Smooth muscle cell (in vitro differentiated cells): ENCODE data around the gene IFNK. TPM values are rescaled to one million over a fixed set of nuclear protein-coding genes. Genes with fewer than 3 reads are reported as not detected.

Experiments
- DNase-seq: peaks from one replicate; lab custom pipeline; 2025; ENCODE audit not compliant: unreplicated experiment; lab: John Stamatoyannopoulos, UW
- H2AFZ ChIP-seq: fragments of 200-600 bp; sonication (generic); 2 replicates; pipeline ENCODE4 v1.6.0; 2016; ENCODE audit warnings: antibody characterized with exemption, low read depth, mild to moderate bottlenecking
- H3F3A ChIP-seq: fragments of 200-600 bp; sonication (generic); 2 replicates; pipeline ENCODE4 v1.6.0; 2017; ENCODE audit warnings: antibody characterized with exemption, low read depth
- H3K27ac ChIP-seq: fragments of 200-600 bp; sonication (generic); 2 replicates; pipeline ENCODE4 v1.5.1; 2016; ENCODE audit warnings: low read depth, mild to moderate bottlenecking
- H3K27me3 ChIP-seq: fragments of 200-600 bp; sonication (generic); 2 replicates; pipeline ENCODE4 v1.6.1; 2016; ENCODE audit warnings: low read depth, mild to moderate bottlenecking
- H3K36me3 ChIP-seq: fragments of 200-600 bp; sonication (generic); 2 replicates; pipeline ENCODE4 v1.5.1; 2016; ENCODE audit warnings: low read depth
- H3K4me1 ChIP-seq: fragments of 200-600 bp; sonication (generic); 2 replicates; pipeline ENCODE4 v1.5.1; 2016; ENCODE audit warnings: low read depth
- H3K4me2 ChIP-seq: fragments of 200-600 bp; sonication (generic); 2 replicates; pipeline ENCODE4 v1.6.0; 2016; ENCODE audit warnings: mild to moderate bottlenecking
- H3K4me3 ChIP-seq: fragments of 200-600 bp; sonication (generic); 2 replicates; pipeline ENCODE4 v1.5.1; 2016; ENCODE audit warnings: mild to moderate bottlenecking
- H3K79me2 ChIP-seq: fragments of 200-600 bp; sonication (generic); 2 replicates; pipeline ENCODE4 v1.6.0; 2016; ENCODE audit warnings: low read depth, mild to moderate bottlenecking
- H3K9ac ChIP-seq: fragments of 200-600 bp; sonication (generic); 2 replicates; pipeline ENCODE4 v1.6.0; 2016; ENCODE audit warnings: low read depth
- H3K9me3 ChIP-seq: fragments of 200-600 bp; sonication (generic); replicated peaks from 2 replicates; pipeline ENCODE4 v1.5.1; 2016; ENCODE audit warnings: low read depth
- H4K20me1 ChIP-seq: fragments of 200-600 bp; sonication (generic); 2 replicates; pipeline ENCODE4 v1.6.0; 2016; ENCODE audit warnings: low read depth
- CTCF ChIP-seq: fragments of 200-600 bp; sonication (generic); IDR thresholded peaks from 2 replicates; pipeline ENCODE4 v1.5.1; 2017; ENCODE audit warnings: borderline replicate concordance, mild to moderate bottlenecking, antibody characterized with exemption; ENCODE audit not compliant: insufficient read depth, poor library complexity, severe bottlenecking
- WGBS: methylation state at CpG from one replicate; pipeline ENCODE4 v1.1.7; 2016; ENCODE audit warnings: low lambda C conversion rate; 5-methylcytosine and 5-hydroxymethylcytosine counted together
- polyA plus RNA-seq: library from polyadenylated mRNA; unstranded; fragments of >200 nt; fragmentation: Nextera tagmentation; extraction: Ambion mirVana; gene quantifications from 2 replicates; pipeline ENCODE4 v1.2.1, GENCODE V29; 2016
- total RNA-seq: library from RNA; depleted of rRNA; stranded (reverse); fragments of >200 nt; gene quantifications from 2 replicates; pipeline ENCODE4 v1.2.3, GENCODE V29; 2014

The IFNK gene
- total and polyA plus RNA-seq, 2 experiments from 2014 or later: not detected

GRCh38 chr9:27532046-27532445, 8.0 kb downstream of the IFNK start:
- H3K9me3 ChIP-seq: no peaks in the 10 kb centered on the region
- H3K4me2 ChIP-seq: no peak overlapping the region
- no peaks in the 10 kb centered on the region for H4K20me1 ChIP-seq
- H3F3A ChIP-seq: no peaks in the 10 kb centered on the region
- H3K4me3 ChIP-seq: no peak overlapping the region
- no peak for DNase-seq
- no peaks in the 10 kb centered on the region for H3K36me3 ChIP-seq
- peaks cover 8% of the 10 kb centered on the region for H3K4me1 ChIP-seq
- no peaks in the 10 kb centered on the region for H3K27me3 ChIP-seq
- H3K9ac ChIP-seq: no peak overlapping the region
- no peak overlapping the region for H2AFZ ChIP-seq
- no peak for TF ChIP-seq CTCF
- no peak overlapping the region for H3K27ac ChIP-seq
- WGBS: 80% methylated on average over 1 of the region's 1 CpG
- no peaks in the 10 kb centered on the region for H3K79me2 ChIP-seq

DNA sequence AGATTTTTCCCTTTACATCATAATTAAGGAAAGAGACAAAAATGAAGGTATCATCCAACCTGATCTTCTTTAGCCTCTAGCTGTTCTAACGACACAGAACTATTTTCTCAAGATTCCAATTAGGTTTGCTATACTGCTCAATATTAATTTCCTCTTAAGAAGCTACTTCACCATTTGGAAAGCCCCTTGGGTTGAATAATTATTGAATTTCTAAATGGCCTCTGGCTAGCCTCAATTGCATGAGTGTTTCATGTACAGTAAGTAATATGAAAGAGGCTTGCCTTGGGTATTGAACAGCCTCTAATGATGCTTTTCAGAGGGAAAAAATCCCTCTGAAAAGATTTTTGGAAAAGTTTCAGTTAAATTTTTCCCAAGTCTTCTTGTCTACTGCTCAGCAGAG, 9.2 kb downstream of the IFNK start:
- no peak overlapping the region for H3K4me3 ChIP-seq
- no peak overlapping the region for H2AFZ ChIP-seq
- no peak overlapping the region for H3K27ac ChIP-seq
- H3K9me3 ChIP-seq: no peaks in the 10 kb centered on the region
- H4K20me1 ChIP-seq: no peaks in the 10 kb centered on the region
- DNase-seq: no peak
- H3K27me3 ChIP-seq: no peaks in the 10 kb centered on the region
- H3K79me2 ChIP-seq: no peaks in the 10 kb centered on the region
- H3K9ac ChIP-seq: no peak overlapping the region
- 91% methylated on average over 1 of the region's 1 CpG for WGBS
- H3K4me1 ChIP-seq: no peaks in the 10 kb centered on the region
- no peak overlapping the region for H3K4me2 ChIP-seq
- TF ChIP-seq CTCF: no peak
- H3F3A ChIP-seq: no peaks in the 10 kb centered on the region
- H3K36me3 ChIP-seq: no peaks in the 10 kb centered on the region

DNA sequence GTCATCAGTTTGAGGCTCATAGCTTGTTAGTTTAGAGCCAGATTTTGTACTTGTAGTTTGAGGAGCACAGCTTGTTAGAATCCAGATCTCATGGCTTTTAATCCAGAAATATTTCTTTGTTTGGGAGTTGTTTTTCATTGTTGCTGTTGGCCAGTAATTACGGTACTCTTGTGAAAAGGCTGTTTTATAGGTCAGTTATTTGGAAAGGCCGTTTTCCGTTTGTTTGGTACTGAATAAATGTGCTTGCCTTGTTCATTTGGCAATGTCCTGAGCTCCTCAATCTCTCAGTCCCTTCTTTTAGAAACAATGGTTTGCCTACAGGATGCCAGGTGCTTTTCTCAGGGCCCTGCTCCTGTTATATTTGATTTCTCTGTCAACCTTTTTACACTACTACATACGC, 10.0 kb downstream of the IFNK start:
- H3K27ac ChIP-seq: no peak overlapping the region
- no peaks in the 10 kb centered on the region for H4K20me1 ChIP-seq
- no peak overlapping the region for H3K4me2 ChIP-seq
- H3K27me3 ChIP-seq: no peaks in the 10 kb centered on the region
- no peaks in the 10 kb centered on the region for H3F3A ChIP-seq
- no peak for TF ChIP-seq CTCF
- WGBS: 88% methylated on average over 4 of the region's 4 CpGs
- H3K79me2 ChIP-seq: no peaks in the 10 kb centered on the region
- H3K4me3 ChIP-seq: no peak overlapping the region
- no peak for DNase-seq
- no peaks in the 10 kb centered on the region for H3K4me1 ChIP-seq
- H3K36me3 ChIP-seq: no peaks in the 10 kb centered on the region
- H3K9ac ChIP-seq: no peak overlapping the region
- no peak overlapping the region for H2AFZ ChIP-seq
- H3K9me3 ChIP-seq: no peaks in the 10 kb centered on the region

DNA sequence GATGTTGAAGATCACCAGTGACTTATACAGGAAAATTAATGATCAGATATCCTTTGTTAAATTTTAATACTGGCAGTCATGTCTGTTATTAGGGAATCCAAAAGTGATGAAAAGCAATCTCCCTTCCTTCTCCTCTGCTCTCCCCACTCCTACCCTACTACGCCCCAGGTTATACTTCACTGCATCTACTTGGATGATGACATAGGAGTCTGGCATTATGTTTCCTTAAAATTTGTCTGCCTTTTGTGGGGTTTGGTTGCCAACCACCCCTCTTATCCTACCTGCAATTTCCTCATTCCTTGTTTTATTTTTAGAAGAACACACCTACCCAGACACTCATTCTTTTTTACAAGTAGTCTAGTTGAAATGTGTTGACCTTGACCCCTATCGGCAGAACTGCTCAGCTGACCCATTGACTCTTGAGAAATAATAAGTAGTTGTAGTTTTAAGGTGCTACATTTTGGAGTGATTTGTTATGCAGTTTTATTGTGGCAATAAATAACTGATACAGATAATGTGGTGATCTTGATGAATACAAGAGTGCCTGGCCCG, 10.6 kb downstream of the IFNK start:
- DNase-seq: no peak
- Histone ChIP-seq H3K9ac (no peak overlapping the region), H3K27me3 (no peaks in the 10 kb centered on the region), H3K4me2 (no peak overlapping the region), H3K27ac (no peak overlapping the region), H3K4me1 (no peaks in the 10 kb centered on the region), H3K36me3 (no peaks in the 10 kb centered on the region), H2AFZ (no peak overlapping the region), H3K4me3 (no peak overlapping the region), H3F3A (no peaks in the 10 kb centered on the region), H3K9me3 (no peaks in the 10 kb centered on the region), H4K20me1 (no peaks in the 10 kb centered on the region), H3K79me2 (no peaks in the 10 kb centered on the region)
- no peak for TF ChIP-seq CTCF
- 95% methylated on average over 3 of the region's 3 CpGs for WGBS
